Muscle layer of duodenum (tissue), 2 donors: ENCODE measurements around the gene NT5C.
A peak's percentile ranks its signal among the peaks of the same experiment; 100 is the strongest.

Experiments
- H3K27ac ChIP-seq: one replicate; pipeline ENCODE4 v1.7.0; 2013; ENCODE audit warnings: mild to moderate bottlenecking, low read length
- H3K27me3 ChIP-seq: one replicate; pipeline ENCODE4 v1.7.0; 2013; ENCODE audit warnings: low read depth, mild to moderate bottlenecking, control low read depth, low read length
- H3K36me3 ChIP-seq, 2 donors: one replicate each; pipeline ENCODE4 v1.7.0; 2013; ENCODE audit warnings: low read length in 2 of 2, control low read depth in 1 of 2, mild to moderate bottlenecking in 1 of 2; ENCODE audit not compliant: insufficient read depth in 2 of 2, control insufficient read depth in 1 of 2
- H3K4me1 ChIP-seq, 2 donors: one replicate each; pipeline ENCODE4 v1.7.0; 2013; ENCODE audit warnings: low read length in 2 of 2, mild to moderate bottlenecking in 2 of 2, control low read depth in 1 of 2, moderate library complexity in 1 of 2; ENCODE audit not compliant: insufficient read depth in 2 of 2, control insufficient read depth in 1 of 2
- H3K4me3 ChIP-seq, 2 donors: one replicate each; pipeline ENCODE4 v1.7.0; 2013; ENCODE audit warnings: low read length in 2 of 2, low read depth in 1 of 2, mild to moderate bottlenecking in 1 of 2
- H3K9me3 ChIP-seq, 2 donors: one replicate each; pipeline ENCODE4 v1.7.0; 2013; ENCODE audit warnings: low read length in 2 of 2, control low read depth in 1 of 2, mild to moderate bottlenecking in 1 of 2; ENCODE audit not compliant: control insufficient read depth in 1 of 2
- donor health status: healthy.

The NT5C gene

GRCh38 chr17:75113798-75114551, 17.6 kb downstream of the NT5C start:
- Histone ChIP-seq H3K9me3 (no peaks in the 10 kb centered on the region), H3K27ac (peak overlapping the region; percentile 81), H3K36me3 (no peaks in the 10 kb centered on the region), H3K4me3 (peak overlapping the region; percentile 60 to 61), H3K27me3 (no peaks in the 10 kb centered on the region), H3K4me1 (peaks cover 6 to 40% of the 10 kb centered on the region in 2 donors)

GRCh38 chr17:75111777-75112335, 19.7 kb downstream of the NT5C start:
- Histone ChIP-seq H3K27me3 (no peaks in the 10 kb centered on the region), H3K4me1 (peaks cover 6 to 41% of the 10 kb centered on the region in 2 donors), H3K4me3 (no peak overlapping the region), H3K36me3 (no peaks in the 10 kb centered on the region), H3K27ac (no peak overlapping the region), H3K9me3 (no peaks in the 10 kb centered on the region)

- H3K27me3 ChIP-seq = no peaks in the 10 kb centered on the region
- peak overlapping the region; percentile 69 to 77 for H3K4me3 ChIP-seq
- no peaks in the 10 kb centered on the region for H3K9me3 ChIP-seq
- peaks cover 6 to 33% of the 10 kb centered on the region in 2 donors for H3K4me1 ChIP-seq
- H3K36me3 ChIP-seq = no peaks in the 10 kb centered on the region
- no peak overlapping the region for H3K27ac ChIP-seq
These were observed 21.2 kb downstream of the NT5C start for GRCh38 chr17:75110234-75110937.

DNA sequence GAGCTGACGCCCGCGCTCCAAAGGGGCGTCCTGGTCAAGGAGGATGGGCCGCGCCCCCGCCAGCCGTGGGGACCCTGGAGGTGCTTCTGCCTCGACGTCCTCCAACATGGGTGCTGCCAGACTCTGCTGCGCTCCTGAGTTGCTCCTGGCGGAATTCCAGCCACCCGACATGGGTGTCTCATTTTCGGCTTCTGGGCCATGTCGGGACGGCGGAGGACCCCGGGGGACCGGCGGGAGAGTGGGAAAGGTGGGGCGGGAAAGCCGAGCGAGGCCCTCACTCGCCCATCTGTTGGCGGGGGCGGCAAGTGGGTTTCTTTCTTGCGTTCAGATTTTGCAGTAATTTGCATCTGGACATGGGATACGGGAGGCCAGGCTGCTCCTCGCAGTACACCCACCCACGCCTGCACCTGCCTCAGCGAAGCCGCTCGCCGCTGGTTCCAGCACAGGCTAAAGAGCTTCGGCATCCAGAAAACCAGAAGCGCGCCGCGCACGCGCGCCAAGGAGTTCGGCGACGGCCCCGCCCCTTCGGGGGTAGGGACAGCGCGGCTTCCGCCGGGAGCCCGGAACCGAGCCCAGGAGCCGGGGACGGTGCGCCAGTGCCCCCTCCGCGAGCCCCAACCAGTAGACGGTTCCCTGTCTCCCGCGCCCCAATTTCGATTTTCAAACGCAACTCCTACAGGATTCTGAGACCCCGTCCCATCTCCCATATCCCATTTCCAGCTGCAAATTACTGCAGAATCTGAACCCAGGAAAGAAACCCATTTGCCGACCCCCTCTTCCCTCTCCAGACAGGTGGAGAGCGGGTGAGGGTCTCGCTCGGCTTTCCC, 21.9 kb downstream of the NT5C start, which contains the start of gene ARMC7:
ARMC7 (plus strand) TSS at position 563 of the 827 bp plus-strand sequence. CDS start 320 bp downstream, outside the sequence.
- Histone ChIP-seq H3K27ac (no peak within 1 kb of the TSS), H3K27me3 (no peaks in the 10 kb centered on the region), H3K9me3 (no peaks in the 10 kb centered on the region), H3K4me3 (peak within 1 kb of the TSS; percentile 69 to 77), H3K36me3 (no peaks in the 10 kb centered on the region), H3K4me1 (peaks cover 2 to 26% of the 10 kb centered on the region in 2 donors)

DNA sequence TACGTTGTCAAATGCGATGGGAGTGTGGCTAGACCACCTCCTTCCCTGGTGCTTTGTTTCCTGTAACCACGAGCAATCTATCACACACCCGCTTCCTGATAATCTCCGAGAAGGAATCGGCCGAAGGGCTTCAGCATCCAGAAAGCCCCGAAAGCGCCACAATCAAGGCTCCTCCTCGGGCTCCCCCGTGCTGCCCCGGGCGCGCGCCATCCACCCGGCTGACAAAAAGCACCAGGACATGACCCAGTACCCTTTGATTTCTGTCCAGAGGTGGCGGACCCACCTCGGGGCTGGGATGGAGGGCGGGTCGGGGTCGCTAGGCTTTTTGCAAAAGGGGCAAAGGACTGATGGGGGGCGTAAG, 22.5 kb downstream of the NT5C start:
- Histone ChIP-seq H3K9me3 (no peaks in the 10 kb centered on the region), H3K27me3 (no peaks in the 10 kb centered on the region), H3K36me3 (no peaks in the 10 kb centered on the region), H3K27ac (no peak overlapping the region), H3K4me1 (peaks cover 0 to 23% of the 10 kb centered on the region in 2 donors), H3K4me3 (peak overlapping the region; percentile 69 to 77)

DNA sequence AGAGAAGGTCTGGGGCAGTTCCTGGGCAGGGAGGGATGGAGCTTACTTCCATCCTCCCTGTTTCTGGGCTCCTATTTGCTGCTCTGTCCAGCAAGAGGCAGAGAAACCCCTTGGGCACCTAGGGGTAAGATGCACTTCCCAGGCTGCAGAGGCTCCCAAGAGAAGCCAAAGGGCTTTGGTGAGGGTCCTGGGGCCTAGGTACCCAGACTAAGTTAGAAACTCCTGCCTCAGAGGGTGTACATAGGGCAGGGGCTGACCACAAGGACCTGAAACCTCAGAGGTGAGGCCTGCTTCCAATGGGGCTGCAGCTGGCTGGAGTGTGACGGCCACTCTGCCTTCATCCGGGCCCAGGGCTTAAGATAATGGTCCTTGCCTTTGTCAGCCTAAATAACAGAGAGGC, 23.3 kb downstream of the NT5C start:
- Histone ChIP-seq H3K27me3 (no peaks in the 10 kb centered on the region), H3K36me3 (no peaks in the 10 kb centered on the region), H3K4me1 (peaks cover 0 to 19% of the 10 kb centered on the region in 2 donors), H3K9me3 (no peaks in the 10 kb centered on the region), H3K4me3 (no peak overlapping the region), H3K27ac (no peak overlapping the region)

GRCh38 chr17:75105126-75106080, 26.1 kb downstream of the NT5C start:
- no peak overlapping the region for H3K4me3 ChIP-seq
- no peaks in the 10 kb centered on the region for H3K9me3 ChIP-seq
- no peak overlapping the region for H3K27ac ChIP-seq
- peaks cover 0 to 10% of the 10 kb centered on the region in 2 donors for H3K4me1 ChIP-seq
- H3K36me3 ChIP-seq = peaks cover 3 to 4% of the 10 kb centered on the region in 2 donors
- H3K27me3 ChIP-seq = no peaks in the 10 kb centered on the region

DNA sequence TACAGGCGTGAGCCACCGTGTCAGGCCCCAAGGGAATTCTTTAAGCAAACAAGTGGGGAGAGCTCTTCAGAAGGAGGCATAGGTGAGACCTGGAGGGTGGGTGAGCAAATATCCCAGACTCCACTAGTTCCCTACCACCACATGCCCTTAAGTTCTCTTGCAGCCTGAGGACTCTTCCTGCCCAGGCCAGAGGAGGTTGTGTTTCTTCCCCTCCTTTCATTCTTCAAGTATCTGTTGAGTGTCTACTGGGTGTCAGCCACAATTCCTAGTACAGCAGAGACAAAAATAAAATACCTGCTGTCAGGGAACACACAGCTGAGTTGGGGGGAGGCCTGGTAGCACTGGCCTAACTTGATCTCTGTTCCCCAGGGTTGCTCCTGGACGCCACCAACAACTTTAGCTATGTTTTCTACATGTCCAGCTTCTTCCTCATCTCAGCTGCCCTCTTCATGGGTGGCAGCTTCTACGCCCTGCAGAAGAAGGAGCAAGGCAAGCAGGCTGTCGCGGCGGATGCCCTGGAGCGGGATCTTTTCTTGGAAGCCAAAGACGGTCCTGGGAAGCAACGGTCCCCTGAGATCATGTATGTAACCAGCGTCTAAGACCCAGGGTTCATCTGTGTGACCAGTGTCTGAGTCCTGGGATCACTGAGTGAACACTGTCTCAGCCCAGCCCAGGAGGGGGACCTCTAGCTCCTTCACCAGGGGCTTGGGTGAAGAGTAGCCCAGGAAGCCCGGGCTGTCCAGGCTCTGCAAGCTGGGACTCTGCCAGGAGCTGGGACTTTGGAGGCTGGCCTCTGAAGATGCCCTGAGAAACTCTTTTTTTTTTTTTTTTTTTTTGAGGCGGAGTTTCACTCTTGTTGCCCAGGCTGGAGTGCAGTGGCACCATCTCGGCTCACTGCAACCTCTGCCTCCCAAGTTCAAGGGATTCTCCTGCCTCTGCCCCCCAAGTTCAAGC, 27.7 kb downstream of the NT5C start:
- Histone ChIP-seq H3K36me3 (peaks cover 5 to 13% of the 10 kb centered on the region in 2 donors), H3K27ac (no peak overlapping the region), H3K4me3 (no peak overlapping the region), H3K9me3 (no peaks in the 10 kb centered on the region), H3K4me1 (peaks cover 0 to 3% of the 10 kb centered on the region in 2 donors), H3K27me3 (no peaks in the 10 kb centered on the region)

DNA sequence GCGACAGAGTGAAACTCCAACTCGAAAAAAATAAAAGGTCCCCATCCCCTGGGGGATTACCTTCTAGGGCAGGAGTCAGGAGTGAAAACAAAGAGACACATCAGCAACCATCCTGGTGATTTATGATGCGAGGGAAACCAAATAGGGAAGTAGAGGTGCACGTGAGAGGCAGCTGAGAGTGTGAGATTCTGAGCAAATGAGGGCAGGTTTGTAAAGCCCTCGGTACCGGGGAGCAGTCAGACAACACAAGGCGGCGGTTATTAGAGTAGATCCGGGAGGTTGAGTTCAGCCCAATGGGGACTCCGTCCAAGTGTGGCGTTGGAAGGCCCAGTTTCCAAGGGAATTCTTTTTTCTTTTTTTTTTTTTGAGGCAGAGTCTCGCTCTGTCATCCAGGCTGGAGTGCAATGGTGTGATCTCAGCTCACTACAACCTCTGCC, 29.1 kb downstream of the NT5C start:
- H3K36me3 ChIP-seq = peaks cover 5 to 16% of the 10 kb centered on the region in 2 donors
- H3K27ac ChIP-seq = no peak overlapping the region
- H3K9me3 ChIP-seq = no peaks in the 10 kb centered on the region
- no peak overlapping the region for H3K4me3 ChIP-seq
- peaks cover 0 to 3% of the 10 kb centered on the region in 2 donors for H3K4me1 ChIP-seq
- no peaks in the 10 kb centered on the region for H3K27me3 ChIP-seq
